GM23248 (cell line): Measurements from ENCODE around the gene PRKD3.

ENCODE experiments used
- EZH2 ChIP-seq: fragments of 200-600 bp; sonication (generic); IDR thresholded peaks from 2 replicates; pipeline ENCODE4 v1.6.1; 2018; ENCODE audit warnings: antibody characterized with exemption, mild to moderate bottlenecking; ENCODE audit not compliant: insufficient read depth, poor library complexity, severe bottlenecking
- EZH2phosphoT487 ChIP-seq: fragments of 200-600 bp; sonication (generic); IDR thresholded peaks from 2 replicates; pipeline ENCODE4 v1.6.1; 2018; ENCODE audit warnings: antibody characterized with exemption, moderate library complexity, mild to moderate bottlenecking, low read depth; ENCODE audit not compliant: insufficient read depth

GRCh38 chr2:37333256-37333655 lies 8.6 kb upstream of the PRKD3 start:
- TF ChIP-seq EZH2phosphoT487 = no peak
- TF ChIP-seq EZH2 = no peak
